Measurements from ENCODE around the gene NUDT4. TPM values are rescaled to one million over a fixed set of nuclear protein-coding genes. Genes with fewer than 3 reads are reported as not detected.

Gene NUDT4
- total and polyA plus RNA-seq, 9 of the 15 experiments (the other 6 are each of a cell fraction or from before 2014, with no cell fraction given), result 38.1 to 164 (median 99.2) TPM

DNA sequence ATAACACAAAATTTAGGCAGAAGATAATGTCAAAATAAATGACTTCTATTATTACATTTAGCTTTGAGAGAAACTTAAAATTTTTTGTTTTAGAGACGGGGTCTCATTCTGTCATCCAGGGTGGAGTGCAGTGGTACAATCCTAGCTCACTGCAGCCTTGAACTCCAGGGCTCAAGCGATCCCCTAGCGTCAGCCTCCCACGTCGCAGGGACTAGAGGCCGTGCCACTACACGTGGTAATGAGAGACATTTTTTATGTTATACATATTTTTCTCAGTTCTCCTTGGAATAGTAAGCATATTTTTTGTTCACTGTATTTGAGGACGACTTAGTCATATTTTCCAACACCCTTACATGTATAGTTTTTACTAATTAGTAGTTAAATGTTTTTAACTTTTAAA, 21.5 kb upstream of the NUDT4 start (continued):
- TF ChIP-seq, protein P1, sequence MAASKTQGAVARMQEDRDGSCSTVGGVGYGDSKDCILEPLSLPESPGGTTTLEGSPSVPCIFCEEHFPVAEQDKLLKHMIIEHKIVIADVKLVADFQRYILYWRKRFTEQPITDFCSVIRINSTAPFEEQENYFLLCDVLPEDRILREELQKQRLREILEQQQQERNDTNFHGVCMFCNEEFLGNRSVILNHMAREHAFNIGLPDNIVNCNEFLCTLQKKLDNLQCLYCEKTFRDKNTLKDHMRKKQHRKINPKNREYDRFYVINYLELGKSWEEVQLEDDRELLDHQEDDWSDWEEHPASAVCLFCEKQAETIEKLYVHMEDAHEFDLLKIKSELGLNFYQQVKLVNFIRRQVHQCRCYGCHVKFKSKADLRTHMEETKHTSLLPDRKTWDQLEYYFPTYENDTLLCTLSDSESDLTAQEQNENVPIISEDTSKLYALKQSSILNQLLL (CRISPR knock-in tag; IDR thresholded peaks at IDR 0.05; ENCODE audit: borderline replicate concordance), result no peak
- TF ChIP-seq RAD21 (CRISPR knock-in tag; conservative IDR thresholded peaks at IDR 0.05 in 1 of 2, IDR thresholded peaks at IDR 0.05 in 1 of 2) (peak; percentile 16 to 51; a peak in 2 of 4 replicates), ZNF445 (CRISPR knock-in tag; IDR thresholded peaks at IDR 0.05; ENCODE audit: low read depth) (no peak), FOXJ2 (tag; IDR thresholded peaks at IDR 0.05) (no peak), EP400 (IDR thresholded peaks at IDR 0.05) (peak; percentile 49), KLF1 (tag; IDR thresholded peaks at IDR 0.05) (no peak), RBM14 (IDR thresholded peaks at IDR 0.05; ENCODE audit: borderline replicate concordance, insufficient read depth, low read depth, low read length) (no peak)
- TF ChIP-seq, protein P2, sequence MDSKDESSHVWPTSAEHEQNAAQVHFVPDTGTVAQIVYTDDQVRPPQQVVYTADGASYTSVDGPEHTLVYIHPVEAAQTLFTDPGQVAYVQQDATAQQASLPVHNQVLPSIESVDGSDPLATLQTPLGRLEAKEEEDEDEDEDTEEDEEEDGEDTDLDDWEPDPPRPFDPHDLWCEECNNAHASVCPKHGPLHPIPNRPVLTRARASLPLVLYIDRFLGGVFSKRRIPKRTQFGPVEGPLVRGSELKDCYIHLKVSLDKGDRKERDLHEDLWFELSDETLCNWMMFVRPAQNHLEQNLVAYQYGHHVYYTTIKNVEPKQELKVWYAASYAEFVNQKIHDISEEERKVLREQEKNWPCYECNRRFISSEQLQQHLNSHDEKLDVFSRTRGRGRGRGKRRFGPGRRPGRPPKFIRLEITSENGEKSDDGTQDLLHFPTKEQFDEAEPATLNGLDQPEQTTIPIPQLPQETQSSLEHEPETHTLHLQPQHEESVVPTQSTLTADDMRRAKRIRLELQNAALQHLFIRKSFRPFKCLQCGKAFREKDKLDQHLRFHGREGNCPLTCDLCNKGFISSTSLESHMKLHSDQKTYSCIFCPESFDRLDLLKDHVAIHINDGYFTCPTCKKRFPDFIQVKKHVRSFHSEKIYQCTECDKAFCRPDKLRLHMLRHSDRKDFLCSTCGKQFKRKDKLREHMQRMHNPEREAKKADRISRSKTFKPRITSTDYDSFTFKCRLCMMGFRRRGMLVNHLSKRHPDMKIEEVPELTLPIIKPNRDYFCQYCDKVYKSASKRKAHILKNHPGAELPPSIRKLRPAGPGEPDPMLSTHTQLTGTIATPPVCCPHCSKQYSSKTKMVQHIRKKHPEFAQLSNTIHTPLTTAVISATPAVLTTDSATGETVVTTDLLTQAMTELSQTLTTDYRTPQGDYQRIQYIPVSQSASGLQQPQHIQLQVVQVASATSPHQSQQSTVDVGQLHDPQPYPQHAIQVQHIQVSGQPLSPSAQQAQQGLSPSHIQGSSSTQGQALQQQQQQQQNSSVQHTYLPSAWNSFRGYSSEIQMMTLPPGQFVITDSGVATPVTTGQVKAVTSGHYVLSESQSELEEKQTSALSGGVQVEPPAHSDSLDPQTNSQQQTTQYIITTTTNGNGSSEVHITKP (IDR thresholded peaks at IDR 0.05; ENCODE audit: partially characterized antibody), result peak; percentile 89
- TF ChIP-seq, protein P3, sequence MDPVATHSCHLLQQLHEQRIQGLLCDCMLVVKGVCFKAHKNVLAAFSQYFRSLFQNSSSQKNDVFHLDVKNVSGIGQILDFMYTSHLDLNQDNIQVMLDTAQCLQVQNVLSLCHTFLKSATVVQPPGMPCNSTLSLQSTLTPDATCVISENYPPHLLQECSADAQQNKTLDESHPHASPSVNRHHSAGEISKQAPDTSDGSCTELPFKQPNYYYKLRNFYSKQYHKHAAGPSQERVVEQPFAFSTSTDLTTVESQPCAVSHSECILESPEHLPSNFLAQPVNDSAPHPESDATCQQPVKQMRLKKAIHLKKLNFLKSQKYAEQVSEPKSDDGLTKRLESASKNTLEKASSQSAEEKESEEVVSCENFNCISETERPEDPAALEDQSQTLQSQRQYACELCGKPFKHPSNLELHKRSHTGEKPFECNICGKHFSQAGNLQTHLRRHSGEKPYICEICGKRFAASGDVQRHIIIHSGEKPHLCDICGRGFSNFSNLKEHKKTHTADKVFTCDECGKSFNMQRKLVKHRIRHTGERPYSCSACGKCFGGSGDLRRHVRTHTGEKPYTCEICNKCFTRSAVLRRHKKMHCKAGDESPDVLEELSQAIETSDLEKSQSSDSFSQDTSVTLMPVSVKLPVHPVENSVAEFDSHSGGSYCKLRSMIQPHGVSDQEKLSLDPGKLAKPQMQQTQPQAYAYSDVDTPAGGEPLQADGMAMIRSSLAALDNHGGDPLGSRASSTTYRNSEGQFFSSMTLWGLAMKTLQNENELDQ (CRISPR knock-in tag; IDR thresholded peaks at IDR 0.05; ENCODE audit: borderline replicate concordance), result no peak
- TF ChIP-seq, protein P4, sequence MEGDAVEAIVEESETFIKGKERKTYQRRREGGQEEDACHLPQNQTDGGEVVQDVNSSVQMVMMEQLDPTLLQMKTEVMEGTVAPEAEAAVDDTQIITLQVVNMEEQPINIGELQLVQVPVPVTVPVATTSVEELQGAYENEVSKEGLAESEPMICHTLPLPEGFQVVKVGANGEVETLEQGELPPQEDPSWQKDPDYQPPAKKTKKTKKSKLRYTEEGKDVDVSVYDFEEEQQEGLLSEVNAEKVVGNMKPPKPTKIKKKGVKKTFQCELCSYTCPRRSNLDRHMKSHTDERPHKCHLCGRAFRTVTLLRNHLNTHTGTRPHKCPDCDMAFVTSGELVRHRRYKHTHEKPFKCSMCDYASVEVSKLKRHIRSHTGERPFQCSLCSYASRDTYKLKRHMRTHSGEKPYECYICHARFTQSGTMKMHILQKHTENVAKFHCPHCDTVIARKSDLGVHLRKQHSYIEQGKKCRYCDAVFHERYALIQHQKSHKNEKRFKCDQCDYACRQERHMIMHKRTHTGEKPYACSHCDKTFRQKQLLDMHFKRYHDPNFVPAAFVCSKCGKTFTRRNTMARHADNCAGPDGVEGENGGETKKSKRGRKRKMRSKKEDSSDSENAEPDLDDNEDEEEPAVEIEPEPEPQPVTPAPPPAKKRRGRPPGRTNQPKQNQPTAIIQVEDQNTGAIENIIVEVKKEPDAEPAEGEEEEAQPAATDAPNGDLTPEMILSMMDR (IDR thresholded peaks at IDR 0.05 in 2 of 3, conservative IDR thresholded peaks at IDR 0.05 in 1 of 3; ENCODE audit: insufficient read depth in 2 of 3, low read depth in 1 of 3, low read length in 3 of 3), result peak; percentile 43 to 59 (median 54); a peak in 5 of 6 replicates
- TF ChIP-seq, protein P5, sequence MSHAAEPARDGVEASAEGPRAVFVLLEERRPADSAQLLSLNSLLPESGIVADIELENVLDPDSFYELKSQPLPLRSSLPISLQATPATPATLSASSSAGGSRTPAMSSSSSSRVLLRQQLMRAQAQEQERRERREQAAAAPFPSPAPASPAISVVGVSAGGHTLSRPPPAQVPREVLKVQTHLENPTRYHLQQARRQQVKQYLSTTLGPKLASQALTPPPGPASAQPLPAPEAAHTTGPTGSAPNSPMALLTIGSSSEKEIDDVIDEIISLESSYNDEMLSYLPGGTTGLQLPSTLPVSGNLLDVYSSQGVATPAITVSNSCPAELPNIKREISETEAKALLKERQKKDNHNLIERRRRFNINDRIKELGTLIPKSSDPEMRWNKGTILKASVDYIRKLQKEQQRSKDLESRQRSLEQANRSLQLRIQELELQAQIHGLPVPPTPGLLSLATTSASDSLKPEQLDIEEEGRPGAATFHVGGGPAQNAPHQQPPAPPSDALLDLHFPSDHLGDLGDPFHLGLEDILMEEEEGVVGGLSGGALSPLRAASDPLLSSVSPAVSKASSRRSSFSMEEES (CRISPR knock-in tag; IDR thresholded peaks at IDR 0.05), result no peak
